ENCODE measurements around the gene PRR36.

DNA sequence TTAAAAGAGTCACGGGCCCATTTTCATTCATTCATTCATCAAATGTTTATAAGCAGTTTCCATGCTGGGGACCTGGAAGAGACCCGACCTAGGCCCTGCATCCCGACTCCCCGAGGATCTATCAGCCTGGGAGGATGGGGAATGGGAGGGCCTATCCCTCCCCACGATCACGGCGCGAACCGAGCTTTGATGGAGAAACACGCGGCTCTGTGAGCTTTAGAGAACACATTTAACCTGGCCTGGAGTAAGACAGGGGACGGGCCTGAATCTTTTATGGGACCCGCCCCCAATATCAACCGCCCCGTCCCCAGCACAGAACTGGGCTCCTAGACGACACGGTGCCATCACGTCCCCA, 45.0 kb downstream of the PRR36 start:
- TF ChIP-seq CTCF (IDR thresholded peaks at IDR 0.05) (no peak), EZH2 (IDR thresholded peaks at IDR 0.05) (no peak)

Data from neural progenitor cell (in vitro differentiated cells).